Left lung (tissue), 10 donors: ENCODE data around the gene PLD4. TPM values are rescaled to one million over a fixed set of nuclear protein-coding genes. Genes with fewer than 3 reads are reported as not detected.
A peak's percentile ranks its signal among the peaks of the same experiment; 100 is the strongest.

ENCODE experiments used
- ATAC-seq: fragments of 200-7000 bp; cut with Tn5 transposase; one replicate; pipeline ENCODE4 v1.9.1; 2020; ENCODE audit warnings: moderate library complexity
- DNase-seq, 4 donors: peaks; one replicate each; pipeline ENCODE4 v3.0.0-alpha.2; 2013 to 2020
- H3K27ac ChIP-seq, 2 donors: fragments of 200-600 bp; sonication (generic) in 1 of 2; one replicate each; pipeline versions ENCODE4 v1.5.0 to v1.8.0; 2020 to 2021
- H3K27me3 ChIP-seq, 2 donors: fragments of 200-600 bp; sonication (generic) in 1 of 2; one replicate each; pipeline versions ENCODE4 v1.5.0 to v1.8.0; 2020 to 2021
- H3K36me3 ChIP-seq, 2 donors: fragments of 200-600 bp; sonication (generic) in 1 of 2; one replicate each; pipeline versions ENCODE4 v1.5.0 to v1.8.0; 2020 to 2021
- H3K4me1 ChIP-seq, 2 donors: fragments of 200-600 bp; one replicate each; pipeline ENCODE4 v1.8.0; 2021
- H3K4me3 ChIP-seq, 2 donors: fragments of 200-600 bp; sonication (generic) in 1 of 2; one replicate each; pipeline versions ENCODE4 v1.5.0 to v1.8.0; 2020 to 2021; ENCODE audit warnings: mild to moderate bottlenecking in 1 of 2
- H3K9me3 ChIP-seq, 2 donors: fragments of 200-600 bp; sonication (generic) in 1 of 2; one replicate each; pipeline versions ENCODE4 v1.5.0 to v1.8.0; 2020 to 2021
- CTCF ChIP-seq, 2 donors: fragments of 200-600 bp; sonication (generic) in 1 of 2; IDR thresholded peaks; one replicate each; pipeline versions ENCODE4 v1.5.0 to v1.8.0; 2021; ENCODE audit warnings: antibody characterized with exemption in 2 of 2
- intact Hi-C, 2 donors: fragments of 100-400 bp; cut with DNase I; formaldehyde crosslinking; loops; one replicate each; pipeline versions ENCODE4 v1.11.2 to v1.14.2; 2022
- polyA plus RNA-seq, 6 donors: library from polyadenylated mRNA; unstranded; fragments of 120-200 nt; gene quantifications; one replicate each; pipeline ENCODE4 v1.2.1, GENCODE V29; 2013; ENCODE audit not compliant: insufficient read length in 6 of 6
- total RNA-seq, 2 donors: library from RNA; stranded (reverse); fragmentation: NEBNext Ultra II Directional; extraction: Animal tissue kit (Norgen Biotek cat#: 25700); gene quantifications; one replicate each; pipeline ENCODE4 v1.2.1, GENCODE V29; 2021
- donor health status: DM: no; HTN: yes; CAD: no.
- donor health status: DM: no; HTN: no; CAD: no.

PLD4 gene
- total and polyA plus RNA-seq, 8 donors: 0.76 to 8.0 (median 4.7) TPM

GRCh38 chr14:104953097-104953496 is 28.4 kb downstream of the PLD4 start:
- Histone ChIP-seq H3K36me3 (no peaks in the 10 kb centered on the region), H3K4me1 (no peaks in the 10 kb centered on the region), H3K27ac (no peak overlapping the region), H3K27me3 (peaks cover 0 to 5% of the 10 kb centered on the region in 2 donors), H3K9me3 (no peaks in the 10 kb centered on the region), H3K4me3 (no peak overlapping the region)
- ATAC-seq (no peak), DNase-seq (peak in 1 of 4 donors; percentile 50)
- TF ChIP-seq CTCF (IDR thresholded peaks at IDR 0.05): no peak
- intact Hi-C loops: no loop called here

- peaks cover 0 to 5% of the 10 kb centered on the region in 2 donors for H3K27me3 ChIP-seq
- no peak for TF ChIP-seq CTCF (IDR thresholded peaks at IDR 0.05)
Measured at GRCh38 chr14:104953896-104954656, 29.4 kb downstream of the PLD4 start.

GRCh38 chr14:104954746-104955395 is 30.2 kb downstream of the PLD4 start:
- Histone ChIP-seq H3K36me3 (no peaks in the 10 kb centered on the region), H3K4me1 (no peaks in the 10 kb centered on the region), H3K4me3 (no peak overlapping the region), H3K27ac (no peak overlapping the region), H3K27me3 (peaks cover 0 to 5% of the 10 kb centered on the region in 2 donors), H3K9me3 (no peaks in the 10 kb centered on the region)
- no peak for TF ChIP-seq CTCF (IDR thresholded peaks at IDR 0.05)
- intact Hi-C loops: no loop called here
- DNase-seq (peak in 1 of 4 donors; percentile 54), ATAC-seq (no peak)

More at GRCh38 chr14:104953896-104954656, 29.4 kb downstream of the PLD4 start:
- ATAC-seq (no peak), DNase-seq (peak in 1 of 4 donors; percentile 71)
- H3K9me3 ChIP-seq: no peaks in the 10 kb centered on the region
- no peak overlapping the region for H3K27ac ChIP-seq
- intact Hi-C loops: no loop called here
- H3K4me3 ChIP-seq: no peak overlapping the region
- H3K36me3 ChIP-seq: no peaks in the 10 kb centered on the region
- no peaks in the 10 kb centered on the region for H3K4me1 ChIP-seq

DNA sequence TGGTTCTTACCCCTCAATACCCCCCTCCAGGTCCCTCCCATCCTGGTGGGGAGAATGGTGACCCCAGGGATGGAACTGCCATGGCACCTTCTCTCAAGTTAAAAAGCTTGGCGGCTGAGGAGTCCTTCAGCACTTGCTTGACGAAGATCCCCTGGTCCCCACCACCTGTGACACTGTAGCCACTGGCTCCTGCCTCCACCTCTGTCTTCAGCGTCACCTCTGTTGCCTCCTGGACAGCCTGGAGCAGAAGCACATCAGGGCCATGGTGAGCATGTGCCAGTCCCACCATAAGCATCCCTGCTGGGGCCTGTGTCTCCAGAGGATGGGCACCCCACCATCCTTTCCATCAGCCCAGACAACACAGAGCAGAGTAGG is 30.7 kb downstream of the PLD4 start:
- no peaks in the 10 kb centered on the region for H3K4me1 ChIP-seq
- DNase-seq (no peak), ATAC-seq (no peak)
- no peak for TF ChIP-seq CTCF (IDR thresholded peaks at IDR 0.05)
- H3K27ac ChIP-seq: no peak overlapping the region
- H3K36me3 ChIP-seq: no peaks in the 10 kb centered on the region
- intact Hi-C loops: no loop called here
- no peak overlapping the region for H3K4me3 ChIP-seq
- H3K9me3 ChIP-seq: no peaks in the 10 kb centered on the region
- peaks cover 0 to 5% of the 10 kb centered on the region in 2 donors for H3K27me3 ChIP-seq

- Histone ChIP-seq H3K4me1 (no peaks in the 10 kb centered on the region), H3K9me3 (no peaks in the 10 kb centered on the region), H3K36me3 (no peaks in the 10 kb centered on the region), H3K27ac (no peak overlapping the region), H3K27me3 (peaks cover 0 to 5% of the 10 kb centered on the region in 2 donors), H3K4me3 (no peak overlapping the region)
- DNase-seq (no peak), ATAC-seq (no peak)
- intact Hi-C loops: no loop called here
- no peak for TF ChIP-seq CTCF (IDR thresholded peaks at IDR 0.05)
Measured at GRCh38 chr14:104956290-104956890, 31.7 kb downstream of the PLD4 start.
